Heart left ventricle (tissue), 13 donors: ENCODE measurements around the gene B4GALNT2.

Experiments
- CTCF ChIP-seq, 12 donors: fragments of 200-600 bp; sonication (generic) in 4 of 12; IDR thresholded peaks; one replicate each; pipeline versions ENCODE4 v1.5.0 to v1.8.0; 2018 to 2022; ENCODE audit warnings: antibody characterized with exemption in 12 of 12, mild to moderate bottlenecking in 5 of 12
- POLR2A ChIP-seq, 2 donors: fragments of 450-650 bp; IDR thresholded peaks; one replicate each; pipeline ENCODE4 v1.6.1; 2017; ENCODE audit warnings: antibody characterized with exemption in 2 of 2, mild to moderate bottlenecking in 2 of 2, moderate library complexity in 2 of 2
- donor health status: ischemic (EF 13 %, LVEDD 7.1; RV severe dilation, severe dysfunction).
- donor health status: DM: no; HTN: yes; CAD: no.
- donor health status: DM: no; HTN: no; CAD: no.
- donor health status: ischemic (EF 25% LVEDD 6.9; RV normal size, moderate dysfunction).
- donor health status: ischemic (EF 25% LVEDD 5.7; RV mildly dilated, moderate dysfunction).
- donor health status: ischemic (EF 35%, LVEDD 5.7; RV mildly dilated, moderate dysfunction).
- donor health status: nonischemic (EF 11% LVEDD 7.7; RV severe dilation, severe dysfunction).
- donor health status: DM: yes; HTN: yes; CAD: no.
- donor health status: PGD.
- donor health status: ischemic (EF 29% LVEDD 5.4; RV normal size, mild dysfunction).
- donor health status: nonischemic (EF 23%, LVEDD 6.1; RV moderate dilation, normal function).

- TF ChIP-seq CTCF (IDR thresholded peaks at IDR 0.05): no peak
- TF ChIP-seq POLR2A (IDR thresholded peaks at IDR 0.05): no peak
These were observed 12.4 kb upstream of the B4GALNT2 start for GRCh38 chr17:49120166-49120565.
